ENCODE measurements around the gene PLTP. TPM values are rescaled to one million over a fixed set of nuclear protein-coding genes. Genes with fewer than 3 reads are reported as not detected.
"Not testable (repeated sequence)": the region's sequence is repeated elsewhere in the genome, so short reads cannot be mapped to it uniquely, and the experiment has no call there.

PLTP gene
- total RNA-seq, 5 donors from 2014 or later (not counting 1 experiment from before 2014, with no cell fraction given): 0.35 to 1.7 (median 1.4) TPM; not detected in 1

DNA sequence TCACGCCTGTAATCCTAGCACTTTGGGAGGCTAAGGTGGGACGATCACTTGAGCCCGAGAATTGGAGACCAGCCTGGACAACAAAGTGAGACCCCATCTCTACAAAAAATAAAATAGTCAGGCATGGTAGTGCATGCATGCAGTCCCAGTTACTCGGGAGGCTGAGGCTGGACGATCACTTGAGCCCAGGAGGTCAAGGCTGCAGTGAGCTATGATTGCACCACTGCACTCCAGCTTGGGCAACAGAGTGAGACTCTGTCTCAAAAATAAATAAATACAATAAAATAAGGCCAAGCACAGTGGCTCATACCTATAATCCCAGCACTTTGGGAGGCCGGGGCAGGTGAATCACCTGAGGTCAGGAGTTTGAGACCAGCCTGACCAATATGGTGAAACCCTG is 10.6 kb downstream of the PLTP start:
- POLR2A ChIA-PET, CTCF ChIA-PET: not testable (repeated sequence)
- peaks cover 11% of the 10 kb centered on the region for H3K36me3 Mint-ChIP-seq

DNA sequence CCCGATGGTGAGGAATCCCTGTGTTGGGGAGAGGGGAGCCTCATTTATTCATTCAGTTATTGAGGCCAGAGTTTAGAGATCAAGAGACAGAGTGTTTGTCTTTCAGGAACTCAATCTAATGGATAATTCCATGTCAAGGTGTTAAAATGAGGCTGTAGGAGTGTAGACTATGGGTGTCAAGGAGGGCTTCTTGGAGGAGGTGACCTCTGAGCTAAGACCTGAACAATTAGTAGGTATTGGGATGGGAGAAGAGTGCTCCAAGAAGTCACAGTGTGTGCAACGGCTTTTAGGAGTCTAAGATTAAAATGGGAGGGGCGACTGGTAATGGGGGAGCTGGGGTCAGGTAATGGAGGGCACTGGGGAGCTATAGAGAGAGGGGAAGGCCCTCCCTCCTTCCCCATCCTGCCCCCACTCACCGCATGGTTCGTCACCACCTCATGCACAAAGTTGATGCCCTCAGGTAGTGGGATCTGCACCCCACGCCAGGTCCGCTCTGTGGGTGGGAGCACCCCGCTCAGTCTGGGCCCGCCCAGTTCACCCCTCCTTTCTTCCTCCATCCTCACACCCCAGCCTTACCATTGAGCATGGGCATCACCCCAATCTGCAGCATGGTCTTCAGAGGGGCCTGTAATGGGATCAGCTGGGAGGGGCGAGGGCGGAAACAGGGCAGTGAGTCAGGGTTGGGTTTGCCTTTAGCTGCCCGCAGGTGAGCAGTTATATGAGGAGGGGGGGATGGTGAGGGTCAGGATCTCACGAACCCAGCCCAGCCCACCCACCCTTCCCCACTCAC is 12.7 kb downstream of the PLTP start:
- no peak overlapping the region for H3K27ac ChIP-seq (ENCODE audit: low read length)
- no peak overlapping the region for H3K4me3 ChIP-seq (ENCODE audit: control insufficient read depth in 1 of 2, extremely low read depth in 1 of 2, low read length in 1 of 2)
- H3K36me3 ChIP-seq (ENCODE audit: control insufficient read depth in 2 of 2, extremely low read depth in 1 of 2, insufficient read depth in 1 of 2, low read length in 1 of 2): peaks cover 15 to 34% of the 10 kb centered on the region in 2 donors
- no peaks in the 10 kb centered on the region for H3K9me3 ChIP-seq
- H3K27ac Mint-ChIP-seq: no peak overlapping the region
- no peaks in the 10 kb centered on the region for H3K4me1 ChIP-seq (ENCODE audit: control insufficient read depth in 1 of 2, extremely low read depth in 1 of 2, insufficient read depth in 2 of 2, low read length in 2 of 2)
- no peaks in the 10 kb centered on the region for H3K27me3 ChIP-seq (replicated peaks in 1 of 2; ENCODE audit: control insufficient read depth in 2 of 2, extremely low read depth in 1 of 2, insufficient read depth in 2 of 2, low read length in 1 of 2)
- peaks cover 0 to 2% (median 0%) of the 10 kb centered on the region in 3 donors for H3K4me1 Mint-ChIP-seq
- H3K9me3 Mint-ChIP-seq: no peaks in the 10 kb centered on the region
- ATAC-seq (replicated peaks in 1 of 4) (peak in 1 of 4 experiments; percentile 24), DNase-seq (no peak)
- CTCF ChIA-PET: no interaction called here
- no peak overlapping the region for H3K4me3 Mint-ChIP-seq
- 100% methylated on average over 3 of the region's 13 CpGs for WGBS (ENCODE audit: insufficient coverage)
- H3K27me3 Mint-ChIP-seq: no peaks in the 10 kb centered on the region
- peaks cover 11% of the 10 kb centered on the region for H3K36me3 Mint-ChIP-seq
- POLR2A ChIA-PET: no interaction called here

More for the DNA sequence above, 10.6 kb downstream of the PLTP start:
- H3K36me3 ChIP-seq (ENCODE audit: control insufficient read depth in 2 of 2, extremely low read depth in 1 of 2, insufficient read depth in 1 of 2, low read length in 1 of 2): peaks cover 13 to 25% of the 10 kb centered on the region in 2 donors
- H3K27ac Mint-ChIP-seq; H3K27ac ChIP-seq (ENCODE audit: low read length); H3K27me3 Mint-ChIP-seq; H3K4me3 ChIP-seq (ENCODE audit: control insufficient read depth in 1 of 2, extremely low read depth in 1 of 2, low read length in 1 of 2); H3K9me3 ChIP-seq; ATAC-seq (replicated peaks in 1 of 4); H3K4me1 ChIP-seq (ENCODE audit: control insufficient read depth in 1 of 2, extremely low read depth in 1 of 2, insufficient read depth in 2 of 2, low read length in 2 of 2); H3K4me3 Mint-ChIP-seq; H3K4me1 Mint-ChIP-seq; DNase-seq; H3K9me3 Mint-ChIP-seq; H3K27me3 ChIP-seq (replicated peaks in 1 of 2; ENCODE audit: control insufficient read depth in 2 of 2, extremely low read depth in 1 of 2, insufficient read depth in 2 of 2, low read length in 1 of 2): not testable (repeated sequence)
- 100% methylated on average over 1 of the region's 6 CpGs for WGBS (ENCODE audit: insufficient coverage)

DNA sequence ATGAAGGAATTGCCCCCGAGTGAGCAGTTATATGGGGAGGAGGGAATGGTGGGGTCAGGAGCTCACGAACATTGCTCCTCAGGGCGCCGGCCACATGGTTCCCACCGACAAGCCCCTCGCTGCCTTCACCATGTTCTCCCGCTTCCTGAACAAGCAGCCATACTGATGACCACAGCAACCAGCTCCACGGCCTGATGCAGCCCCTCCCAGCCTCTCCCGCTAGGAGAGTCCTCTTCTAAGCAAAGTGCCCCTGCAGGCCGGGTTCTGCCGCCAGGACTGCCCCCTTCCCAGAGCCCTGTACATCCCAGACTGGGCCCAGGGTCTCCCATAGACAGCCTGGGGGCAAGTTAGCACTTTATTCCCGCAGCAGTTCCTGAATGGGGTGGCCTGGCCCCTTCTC is 13.7 kb downstream of the PLTP start:
- Mint-ChIP-seq H3K27ac (no peak overlapping the region), H3K27me3 (no peaks in the 10 kb centered on the region), H3K36me3 (peaks cover 17% of the 10 kb centered on the region), H3K9me3 (no peaks in the 10 kb centered on the region), H3K4me3 (no peak overlapping the region), H3K4me1 (peaks cover 0 to 10% (median 8%) of the 10 kb centered on the region in 3 donors)
- H3K27ac ChIP-seq (ENCODE audit: low read length): no peak overlapping the region
- no peak overlapping the region for H3K4me3 ChIP-seq (ENCODE audit: control insufficient read depth in 1 of 2, extremely low read depth in 1 of 2, low read length in 1 of 2)
- POLR2A ChIA-PET: interaction anchor here in 1 of 2 donors (0.6 kb wide), 2 partner anchors 30 to 92 kb away, joined by 3 read pairs; no protein-coding TSS in a partner anchor
- H3K27me3 ChIP-seq (replicated peaks in 1 of 2; ENCODE audit: control insufficient read depth in 2 of 2, extremely low read depth in 1 of 2, insufficient read depth in 2 of 2, low read length in 1 of 2): no peaks in the 10 kb centered on the region
- CTCF ChIA-PET: no interaction called here
- H3K4me1 ChIP-seq (ENCODE audit: control insufficient read depth in 1 of 2, extremely low read depth in 1 of 2, insufficient read depth in 2 of 2, low read length in 2 of 2): peaks cover 0 to 9% of the 10 kb centered on the region in 2 experiments
- no peaks in the 10 kb centered on the region for H3K9me3 ChIP-seq
- no peak for DNase-seq
- H3K36me3 ChIP-seq (ENCODE audit: control insufficient read depth in 2 of 2, extremely low read depth in 1 of 2, insufficient read depth in 1 of 2, low read length in 1 of 2): peaks cover 15 to 41% of the 10 kb centered on the region in 2 donors
- ATAC-seq (replicated peaks in 1 of 4): no peak
- WGBS (ENCODE audit: insufficient coverage): 93% methylated on average over 5 of the region's 12 CpGs

DNA sequence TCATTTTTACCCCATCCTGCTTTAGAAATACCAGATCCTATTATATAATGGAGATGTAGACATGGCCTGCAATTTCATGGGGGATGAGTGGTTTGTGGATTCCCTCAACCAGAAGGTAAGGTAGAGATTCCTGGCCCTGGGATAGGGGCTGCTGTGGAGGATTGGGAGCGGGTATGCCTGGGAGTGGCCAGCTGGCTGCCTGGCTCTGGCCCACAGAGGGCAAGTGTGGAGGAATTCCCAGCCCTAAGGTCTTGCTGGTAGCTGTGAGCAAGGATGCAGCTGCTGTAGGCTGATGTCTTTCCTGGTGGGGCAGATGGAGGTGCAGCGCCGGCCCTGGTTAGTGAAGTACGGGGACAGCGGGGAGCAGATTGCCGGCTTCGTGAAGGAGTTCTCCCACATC is 14.3 kb downstream of the PLTP start:
- Mint-ChIP-seq H3K27ac (no peak overlapping the region), H3K4me1 (peaks cover 2 to 16% (median 14%) of the 10 kb centered on the region in 3 donors), H3K27me3 (no peaks in the 10 kb centered on the region), H3K9me3 (no peaks in the 10 kb centered on the region), H3K4me3 (no peak overlapping the region), H3K36me3 (peaks cover 20% of the 10 kb centered on the region)
- ChIA-PET POLR2A (interaction anchor here in 1 of 2 donors (0.6 kb wide), 1 partner anchor 30 kb away, joined by 3 read pairs; no protein-coding TSS in a partner anchor), CTCF (no interaction called here)
- Histone ChIP-seq H3K36me3 (ENCODE audit: control insufficient read depth in 2 of 2, extremely low read depth in 1 of 2, insufficient read depth in 1 of 2, low read length in 1 of 2) (peaks cover 15 to 41% of the 10 kb centered on the region in 2 donors), H3K27ac (ENCODE audit: low read length) (no peak overlapping the region), H3K4me3 (ENCODE audit: control insufficient read depth in 1 of 2, extremely low read depth in 1 of 2, low read length in 1 of 2) (no peak overlapping the region), H3K4me1 (ENCODE audit: control insufficient read depth in 1 of 2, extremely low read depth in 1 of 2, insufficient read depth in 2 of 2, low read length in 2 of 2) (peaks cover 0 to 15% of the 10 kb centered on the region in 2 experiments), H3K9me3 (no peaks in the 10 kb centered on the region), H3K27me3 (replicated peaks in 1 of 2; ENCODE audit: control insufficient read depth in 2 of 2, extremely low read depth in 1 of 2, insufficient read depth in 2 of 2, low read length in 1 of 2) (no peaks in the 10 kb centered on the region)
- WGBS (ENCODE audit: insufficient coverage): 99% methylated on average over 7 of the region's 7 CpGs
- ATAC-seq (replicated peaks in 1 of 4) (no peak), DNase-seq (no peak)

DNA sequence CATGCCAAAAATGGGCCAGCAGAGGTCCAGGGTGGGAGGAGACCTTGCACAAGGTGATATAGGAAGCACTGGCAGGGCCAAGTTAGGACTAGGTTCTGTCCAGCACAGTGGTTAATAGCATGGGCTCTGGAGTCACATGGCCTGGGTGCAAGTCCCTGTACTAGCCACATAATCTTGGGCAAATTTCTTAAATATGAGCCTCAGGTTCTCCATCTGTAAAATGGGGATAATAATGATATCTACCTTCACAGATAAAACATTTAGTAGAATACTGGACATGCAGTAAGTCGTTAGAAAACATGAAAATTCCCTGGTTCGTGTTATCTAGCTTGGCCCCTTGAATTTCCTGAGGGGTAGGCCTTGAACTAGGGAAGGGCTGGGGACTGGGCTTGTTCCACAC is 14.7 kb downstream of the PLTP start:
- H3K9me3 Mint-ChIP-seq: no peaks in the 10 kb centered on the region
- Histone ChIP-seq H3K4me3 (ENCODE audit: control insufficient read depth in 1 of 2, extremely low read depth in 1 of 2, low read length in 1 of 2) (no peak overlapping the region), H3K4me1 (ENCODE audit: control insufficient read depth in 1 of 2, extremely low read depth in 1 of 2, insufficient read depth in 2 of 2, low read length in 2 of 2) (peaks cover 0 to 19% of the 10 kb centered on the region in 2 experiments), H3K27me3 (replicated peaks in 1 of 2; ENCODE audit: control insufficient read depth in 2 of 2, extremely low read depth in 1 of 2, insufficient read depth in 2 of 2, low read length in 1 of 2) (no peaks in the 10 kb centered on the region), H3K27ac (ENCODE audit: low read length) (no peak overlapping the region), H3K36me3 (ENCODE audit: control insufficient read depth in 2 of 2, extremely low read depth in 1 of 2, insufficient read depth in 1 of 2, low read length in 1 of 2) (peaks cover 15 to 41% of the 10 kb centered on the region in 2 donors), H3K9me3 (no peaks in the 10 kb centered on the region)
- no peaks in the 10 kb centered on the region for H3K27me3 Mint-ChIP-seq
- ChIA-PET CTCF (no interaction called here), POLR2A (interaction anchor here in 1 of 2 donors (0.9 kb wide), 1 partner anchor 501 kb away, joined by 6 read pairs; no protein-coding TSS in a partner anchor)
- H3K4me1 Mint-ChIP-seq: peaks cover 6 to 20% (median 18%) of the 10 kb centered on the region in 3 donors
- H3K27ac Mint-ChIP-seq: no peak overlapping the region
- no CpG with 5 or more reads among the region's 2 CpGs for WGBS (ENCODE audit: insufficient coverage)
- no peak for ATAC-seq (replicated peaks in 1 of 4)
- H3K4me3 Mint-ChIP-seq: no peak overlapping the region
- no peak for DNase-seq
- peaks cover 20% of the 10 kb centered on the region for H3K36me3 Mint-ChIP-seq

DNA sequence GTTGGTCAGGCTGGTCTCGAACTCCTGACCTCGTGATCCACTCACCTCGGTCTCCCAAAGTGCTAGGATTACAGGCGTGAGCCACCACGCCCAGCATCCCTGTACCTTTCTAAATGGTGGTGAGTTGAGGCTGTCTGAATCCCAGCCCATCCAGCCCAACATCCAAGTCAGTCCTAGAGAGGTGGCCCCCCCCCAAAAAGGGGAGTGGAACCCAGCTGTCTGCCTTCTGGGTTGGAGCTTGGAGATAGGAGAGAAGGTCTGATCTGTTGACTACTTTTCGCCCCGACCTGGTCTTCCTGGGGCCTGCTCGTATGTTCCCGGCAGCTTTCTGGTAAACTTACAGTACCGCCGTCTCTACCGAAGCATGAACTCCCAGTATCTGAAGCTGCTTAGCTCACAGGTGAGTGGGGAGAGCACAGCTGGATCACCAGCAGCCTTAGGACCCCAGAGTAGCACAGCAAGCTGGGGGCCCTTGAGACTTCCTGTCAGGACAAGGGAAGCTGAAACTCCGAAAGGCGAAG is 15.3 kb downstream of the PLTP start:
- H3K36me3 ChIP-seq (ENCODE audit: control insufficient read depth in 2 of 2, extremely low read depth in 1 of 2, insufficient read depth in 1 of 2, low read length in 1 of 2): peaks cover 15 to 41% of the 10 kb centered on the region in 2 donors
- peaks cover 3 to 25% of the 10 kb centered on the region in 2 experiments for H3K4me1 ChIP-seq (ENCODE audit: control insufficient read depth in 1 of 2, extremely low read depth in 1 of 2, insufficient read depth in 2 of 2, low read length in 2 of 2)
- ATAC-seq (replicated peaks in 1 of 4) (no peak), DNase-seq (no peak)
- no peaks in the 10 kb centered on the region for H3K27me3 ChIP-seq (replicated peaks in 1 of 2; ENCODE audit: control insufficient read depth in 2 of 2, extremely low read depth in 1 of 2, insufficient read depth in 2 of 2, low read length in 1 of 2)
- Mint-ChIP-seq H3K4me3 (no peak overlapping the region), H3K36me3 (peaks cover 20% of the 10 kb centered on the region), H3K9me3 (no peaks in the 10 kb centered on the region), H3K27ac (no peak overlapping the region), H3K27me3 (no peaks in the 10 kb centered on the region), H3K4me1 (peaks cover 10 to 26% (median 23%) of the 10 kb centered on the region in 3 donors)
- no peaks in the 10 kb centered on the region for H3K9me3 ChIP-seq
- H3K27ac ChIP-seq (ENCODE audit: low read length): no peak overlapping the region
- ChIA-PET POLR2A (interaction anchor here in 1 of 2 donors (0.9 kb wide), 1 partner anchor 502 kb away, joined by 6 read pairs; no protein-coding TSS in a partner anchor), CTCF (interaction anchor here in 1 of 2 donors (1.2 kb wide), 1 partner anchor 14 kb away, joined by 3 read pairs; no protein-coding TSS in a partner anchor)
- WGBS (ENCODE audit: insufficient coverage): 97% methylated on average over 7 of the region's 14 CpGs
- no peak overlapping the region for H3K4me3 ChIP-seq (ENCODE audit: control insufficient read depth in 1 of 2, extremely low read depth in 1 of 2, low read length in 1 of 2)

All from T-cell (primary cell).